Posterior cingulate gyrus (tissue), 11 donors: ENCODE results near the gene SAMD11.

Source experiments
- DNase-seq, 10 donors: peaks; one replicate each; pipeline versions ENCODE4 v3.0.0 to v3.0.0-alpha.2; 2020 to 2021; ENCODE audit warnings: mixed read lengths in 3 of 10
- intact Hi-C: fragments of 100-400 bp; cut with DNase I; formaldehyde crosslinking; loops from one replicate; pipeline ENCODE4 v1.15.1; 2023

Gene SAMD11

GRCh38 chr1:958823-959730, 35.4 kb downstream of the SAMD11 start, which contains the start of gene NOC2L:
Gene NOC2L (minus strand): TSS chr1:959256. CDS start chr1:959240, 16 bp downstream.
- peak; percentile 90 to 99 (median 96) for DNase-seq
- intact Hi-C loops, result no loop called here

DNA sequence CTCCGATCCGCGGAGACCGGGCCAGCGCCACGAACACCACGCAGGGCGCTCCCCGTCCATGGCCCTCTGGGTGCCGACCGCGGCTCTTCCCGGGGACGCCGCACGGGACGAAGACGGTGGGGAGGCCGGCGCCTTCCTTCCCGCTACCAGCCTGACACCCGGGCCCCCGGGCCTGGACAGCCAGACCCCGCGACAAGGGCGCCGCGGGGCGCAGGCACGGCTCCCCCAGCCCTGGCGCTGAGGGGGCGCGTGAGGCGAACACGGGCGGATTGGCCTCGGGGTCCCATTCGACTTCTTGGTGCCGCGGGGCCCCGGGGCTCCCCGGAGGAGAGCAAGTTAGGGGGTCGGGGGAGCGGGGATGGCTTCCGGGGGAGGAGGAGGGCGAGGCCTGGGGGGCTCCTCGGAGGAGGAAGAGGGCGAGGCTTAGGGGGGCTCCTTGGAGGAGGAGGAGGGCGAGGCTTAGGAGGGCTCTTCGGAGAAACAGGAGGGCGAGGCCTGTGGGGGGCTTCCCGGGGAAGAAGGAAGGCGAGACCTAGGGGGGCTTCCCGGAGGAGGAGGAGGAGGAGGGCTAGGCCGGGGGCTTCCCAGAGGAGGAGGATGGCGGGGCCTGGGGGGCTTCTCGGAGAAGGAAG, 36.1 kb downstream of the SAMD11 start:
- intact Hi-C loops, result no loop called here
- no peak for DNase-seq

DNA sequence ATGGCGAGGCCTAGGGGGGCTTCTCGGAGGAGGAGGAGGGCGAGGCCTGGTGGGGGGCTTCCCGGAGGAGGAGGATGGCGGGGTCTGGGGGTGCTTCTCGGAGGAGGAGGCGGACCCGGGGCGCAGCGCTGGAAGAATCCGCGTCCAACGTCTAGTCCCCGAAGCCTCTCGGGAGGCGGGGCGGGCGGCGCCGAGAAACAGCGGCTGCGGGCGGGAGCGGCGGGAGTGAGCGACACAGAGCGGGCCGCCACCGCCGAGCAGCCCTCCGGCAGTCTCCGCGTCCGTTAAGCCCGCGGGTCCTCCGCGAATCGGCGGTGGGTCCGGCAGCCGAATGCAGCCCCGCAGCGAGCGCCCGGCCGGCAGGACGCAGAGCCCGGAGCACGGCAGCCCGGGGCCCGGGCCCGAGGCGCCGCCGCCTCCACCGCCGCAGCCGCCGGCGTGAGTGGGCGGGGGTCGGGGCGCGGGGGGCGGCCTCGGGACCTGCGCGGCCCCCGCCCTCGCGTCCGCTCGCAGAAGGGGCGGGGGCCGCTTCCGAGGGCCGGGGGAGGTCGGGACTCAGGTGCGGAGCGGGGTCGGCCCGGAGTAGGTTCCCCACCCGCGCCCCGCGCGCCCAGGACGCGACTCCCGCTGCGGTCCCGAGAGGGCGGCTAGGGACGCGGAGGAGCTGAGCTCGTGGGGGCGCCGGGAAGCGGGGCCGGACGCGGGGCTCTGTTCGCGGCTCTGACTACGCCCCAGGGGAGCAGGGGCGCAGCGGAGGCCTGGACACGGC, 36.8 kb downstream of the SAMD11 start, which contains the start of gene KLHL17:
TSS of gene KLHL17 (plus strand) at position 222 of the 769 bp plus-strand sequence. CDS start at position 332, 110 bp downstream.
- peak; percentile 58 to 96 (median 82) for DNase-seq

DNA sequence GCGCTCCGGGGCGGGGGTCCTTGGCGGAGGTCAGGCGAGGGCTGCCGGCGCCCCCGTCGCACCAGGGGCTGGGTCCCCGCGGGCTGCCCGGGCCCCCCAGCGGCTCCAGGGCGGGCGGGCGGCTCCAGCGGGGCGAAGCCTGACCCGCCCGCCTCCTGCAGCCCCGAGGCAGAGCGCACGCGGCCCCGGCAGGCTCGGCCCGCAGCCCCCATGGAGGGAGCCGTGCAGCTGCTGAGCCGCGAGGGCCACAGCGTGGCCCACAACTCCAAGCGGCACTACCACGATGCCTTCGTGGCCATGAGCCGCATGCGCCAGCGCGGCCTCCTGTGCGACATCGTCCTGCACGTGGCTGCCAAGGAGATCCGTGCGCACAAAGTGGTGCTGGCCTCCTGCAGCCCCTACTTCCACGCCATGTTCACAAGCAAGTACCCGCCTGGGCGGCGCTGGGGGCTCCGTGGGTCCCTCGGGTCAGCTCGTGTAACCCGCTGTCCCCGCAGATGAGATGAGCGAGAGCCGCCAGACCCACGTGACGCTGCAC, 37.5 kb downstream of the SAMD11 start:
- intact Hi-C loops, result no loop called here
- DNase-seq, result no peak

More for the DNA sequence above, 36.8 kb downstream of the SAMD11 start, which contains the start of gene KLHL17:
- intact Hi-C loops, result no loop called here

DNA sequence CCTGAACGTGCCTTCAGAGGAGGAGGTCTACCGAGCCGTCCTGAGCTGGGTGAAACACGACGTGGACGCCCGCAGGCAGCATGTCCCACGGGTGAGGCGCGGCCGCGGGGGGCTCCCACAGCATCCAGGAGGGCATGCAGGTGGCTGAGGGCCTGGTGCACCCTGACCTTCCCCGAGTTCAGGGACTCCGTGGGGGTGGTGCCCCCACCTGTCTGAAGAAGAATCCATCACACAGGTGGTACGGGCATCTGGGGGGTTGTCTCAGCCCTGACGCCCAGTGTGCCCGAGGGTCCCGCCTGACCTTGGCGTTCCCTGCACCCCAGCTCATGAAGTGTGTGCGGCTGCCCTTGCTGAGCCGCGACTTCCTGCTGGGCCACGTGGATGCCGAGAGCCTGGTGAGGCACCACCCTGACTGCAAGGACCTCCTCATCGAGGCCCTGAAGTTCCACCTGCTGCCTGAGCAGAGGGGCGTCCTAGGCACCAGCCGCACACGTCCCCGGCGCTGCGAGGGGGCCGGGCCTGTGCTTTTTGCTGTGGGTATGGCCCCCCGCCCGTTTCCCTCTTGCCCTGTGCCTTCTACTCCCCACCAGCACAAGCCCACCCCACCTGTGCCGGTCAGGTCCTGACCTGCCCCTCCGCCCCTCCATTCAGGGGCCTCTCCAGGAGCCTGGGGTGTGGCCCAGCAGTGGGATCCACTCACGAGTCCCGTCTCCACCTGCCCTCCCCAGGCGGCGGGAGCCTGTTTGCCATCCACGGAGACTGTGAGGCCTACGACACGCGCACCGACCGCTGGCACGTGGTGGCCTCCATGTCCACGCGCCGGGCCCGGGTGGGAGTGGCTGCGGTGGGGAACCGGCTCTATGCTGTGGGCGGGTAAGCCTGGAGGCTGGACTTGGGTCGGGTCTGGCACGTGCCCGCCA, 38.9 kb downstream of the SAMD11 start:
- DNase-seq, result no peak
- intact Hi-C loops, result no loop called here

- no peak for DNase-seq
- intact Hi-C loops, result no loop called here
Observed at GRCh38 chr1:963301-963651, 39.6 kb downstream of the SAMD11 start.

DNA sequence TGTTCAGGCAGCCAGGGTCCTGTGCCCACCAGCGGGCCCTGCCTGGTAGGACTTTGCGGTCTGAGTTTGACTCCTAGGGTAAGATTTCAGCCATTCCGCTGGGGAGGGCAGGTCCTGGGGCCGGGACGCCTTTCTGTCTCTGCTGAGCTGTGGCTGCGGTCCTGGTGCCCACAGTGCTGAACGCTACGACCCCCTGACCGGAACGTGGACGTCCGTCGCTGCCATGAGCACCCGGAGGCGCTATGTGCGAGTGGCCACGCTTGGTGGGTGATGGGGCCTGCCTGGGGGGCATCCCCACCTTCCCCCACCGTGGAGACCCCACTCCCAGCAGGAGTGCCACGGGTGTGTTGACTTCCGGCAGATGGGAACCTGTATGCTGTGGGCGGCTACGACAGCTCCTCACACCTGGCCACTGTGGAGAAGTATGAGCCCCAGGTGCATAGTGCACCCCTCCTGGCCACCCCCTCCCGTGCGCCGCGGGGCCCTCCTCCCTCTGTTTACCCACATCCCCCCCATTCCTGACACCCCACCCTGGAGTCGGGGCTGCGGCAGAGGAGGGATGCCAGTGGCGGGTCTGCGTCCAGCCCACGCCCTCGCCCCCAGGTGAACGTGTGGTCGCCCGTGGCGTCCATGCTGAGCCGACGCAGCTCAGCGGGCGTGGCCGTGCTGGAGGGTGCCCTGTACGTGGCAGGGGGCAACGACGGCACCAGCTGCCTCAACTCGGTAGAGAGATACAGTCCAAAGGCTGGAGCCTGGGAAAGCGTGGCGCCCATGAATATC, 40.2 kb downstream of the SAMD11 start:
- DNase-seq, result no peak
- intact Hi-C loops, result no loop called here

- no peak for DNase-seq
- intact Hi-C loops, result no loop called here
Observed at GRCh38 chr1:964691-965525, 41.2 kb downstream of the SAMD11 start.

- intact Hi-C loops, result no loop called here
- DNase-seq, result no peak
Observed at GRCh38 chr1:965526-966134, 41.9 kb downstream of the SAMD11 start.

GRCh38 chr1:966135-966703, 42.5 kb downstream of the SAMD11 start, which contains the start of gene PLEKHN1:
Gene PLEKHN1 (plus strand): TSS chr1:966482. CDS start chr1:966532, 50 bp downstream.
- intact Hi-C loops, result no loop called here
- no peak for DNase-seq

DNA sequence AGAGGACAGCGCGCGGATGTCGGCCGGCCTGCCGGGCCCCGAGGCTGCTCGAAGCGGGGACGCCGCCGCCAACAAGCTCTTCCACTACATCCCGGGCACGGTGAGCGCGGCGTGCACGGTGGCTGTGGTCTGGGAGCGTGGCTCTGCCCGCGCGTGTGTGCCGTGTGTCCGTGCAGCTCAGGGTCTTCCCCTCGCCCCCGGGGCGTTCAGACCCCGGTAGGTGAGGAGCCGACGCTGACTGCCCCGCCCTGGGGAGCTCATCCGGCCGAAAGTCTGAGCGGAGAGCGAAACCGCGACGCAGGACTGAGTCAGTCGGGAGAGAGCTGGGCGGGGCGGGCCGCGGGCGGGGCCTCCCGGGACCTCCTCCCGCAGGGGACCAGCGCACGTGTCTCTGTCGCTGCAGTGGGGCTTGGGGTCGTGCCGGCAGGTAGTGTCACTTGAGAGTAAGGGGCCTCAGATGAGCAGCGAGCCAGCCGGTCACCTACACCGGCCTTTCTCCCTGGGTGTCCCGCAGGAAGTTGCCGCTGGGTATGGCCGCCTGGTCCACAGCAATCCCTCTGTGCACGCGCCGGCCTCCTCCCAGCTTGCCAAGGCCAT, 43.1 kb downstream of the SAMD11 start:
- intact Hi-C loops, result no loop called here
- DNase-seq, result peak in 1 of 10 donors; percentile 20

- DNase-seq, result peak in 1 of 10 donors; percentile 79
- intact Hi-C loops, result no loop called here
Observed at GRCh38 chr1:967466-968343, 44.0 kb downstream of the SAMD11 start.

- no peak for DNase-seq
- intact Hi-C loops, result no loop called here
Observed at GRCh38 chr1:969260-969855, 45.6 kb downstream of the SAMD11 start.

DNA sequence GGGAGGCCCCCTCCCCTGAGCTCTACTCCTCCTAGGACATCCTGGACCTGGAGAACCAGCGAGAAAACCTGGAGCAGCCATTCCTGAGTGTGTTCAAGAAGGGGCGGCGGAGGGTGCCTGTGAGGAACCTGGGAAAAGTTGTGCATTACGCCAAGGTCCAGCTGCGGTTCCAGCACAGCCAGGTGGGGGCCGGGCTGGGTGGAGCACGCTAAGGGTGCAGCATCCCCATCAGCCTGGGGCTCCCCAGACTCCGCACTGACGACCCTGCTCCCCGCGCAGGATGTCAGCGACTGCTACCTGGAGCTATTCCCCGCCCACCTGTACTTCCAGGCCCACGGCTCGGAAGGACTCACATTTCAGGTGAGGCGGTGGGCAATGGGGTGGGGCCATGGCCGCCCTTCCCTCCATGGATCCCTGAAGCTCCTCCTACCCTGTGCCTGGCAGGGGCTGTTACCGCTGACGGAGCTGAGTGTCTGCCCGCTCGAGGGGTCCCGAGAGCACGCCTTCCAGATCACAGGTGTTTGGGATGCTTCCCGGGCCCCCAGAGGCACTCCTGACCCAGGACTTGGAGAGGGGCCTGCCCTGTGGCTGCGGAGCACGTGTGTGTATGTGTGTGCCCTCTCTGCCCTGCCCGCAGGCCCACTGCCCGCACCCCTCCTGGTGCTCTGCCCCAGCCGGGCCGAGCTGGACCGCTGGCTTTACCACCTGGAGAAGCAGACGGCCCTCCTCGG, 46.7 kb downstream of the SAMD11 start:
- no peak for DNase-seq
- intact Hi-C loops, result no loop called here
